BLaER1 treated with 17β-estradiol and CSF1 and Interleukin-3, amounts not matched to agents 10 nM and 100 nM (cell line): ENCODE measurements around the gene CDK17.
"Not testable (repeated sequence)": the region's sequence is repeated elsewhere in the genome, so short reads cannot be mapped to it uniquely, and the experiment has no call there.

ENCODE experiments used
- H3K27ac ChIP-seq, 11 experiments: shearing (Covaris generic); formaldehyde crosslinking; 2 replicates each; pipeline ENCODE4 v1.8.1; 2022
- H3K27me3 ChIP-seq, 11 experiments: shearing (Covaris generic); formaldehyde crosslinking; 2 replicates each; pipeline ENCODE4 v1.8.1; 2022
- H3K36me3 ChIP-seq, 11 experiments: shearing (Covaris generic); formaldehyde crosslinking; 2 replicates each; pipeline ENCODE4 v1.8.1; 2022
- H3K4me1 ChIP-seq, 10 experiments: shearing (Covaris generic); formaldehyde crosslinking; 2 replicates each; pipeline ENCODE4 v1.8.1; 2022
- H3K4me2 ChIP-seq, 11 experiments: shearing (Covaris generic); formaldehyde crosslinking; 2 replicates each; pipeline ENCODE4 v1.8.1; 2022
- H3K4me3 ChIP-seq, 10 experiments: shearing (Covaris generic); formaldehyde crosslinking; 2 replicates each; pipeline ENCODE4 v1.8.1; 2022
- H3K9ac ChIP-seq, 11 experiments: shearing (Covaris generic); formaldehyde crosslinking; 2 replicates each; pipeline ENCODE4 v1.8.1; 2022
- H3K9me3 ChIP-seq, 11 experiments: shearing (Covaris generic); formaldehyde crosslinking; replicated peaks in 1 of 11; 2 replicates each; pipeline ENCODE4 v1.8.1; 2022
- H4K20me1 ChIP-seq, 11 experiments: shearing (Covaris generic); formaldehyde crosslinking; 2 replicates each; pipeline ENCODE4 v1.8.1; 2022
- Cebpa-rat ChIP-seq, 11 experiments: shearing (Covaris generic); IDR thresholded peaks; 2 replicates each; pipeline ENCODE4 v1.8.1; 2022

CDK17 gene

DNA sequence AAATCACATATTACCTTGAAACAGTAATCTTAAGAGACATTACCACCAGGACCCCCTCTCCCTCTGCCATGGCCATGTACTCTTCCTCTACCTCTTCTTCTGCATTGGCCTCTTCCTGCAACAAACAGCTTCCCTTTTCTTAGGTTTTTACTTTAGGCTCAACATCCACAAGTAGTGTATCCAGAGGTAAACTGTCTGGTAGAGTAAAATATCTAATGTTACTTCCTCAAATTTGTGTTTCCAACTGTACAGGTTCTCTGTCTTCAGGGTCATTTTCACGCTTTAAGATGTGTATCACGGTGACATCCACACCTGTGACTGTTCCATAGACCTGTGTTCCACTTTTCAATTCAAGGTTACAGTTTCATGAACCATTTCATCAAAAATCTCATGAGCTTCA is 13.4 kb downstream of the CDK17 start:
- H3K9me3 ChIP-seq = peaks cover 19 to 38% (median 33%) of the 10 kb centered on the region in 11 experiments
- no peak overlapping the region for H3K4me3 ChIP-seq
- TF ChIP-seq Cebpa-rat (IDR thresholded peaks at IDR 0.05) = no peak
- H3K9ac ChIP-seq = no peak overlapping the region
- no peaks in the 10 kb centered on the region for H3K27me3 ChIP-seq
- H3K27ac ChIP-seq = no peak overlapping the region
- H3K36me3 ChIP-seq = peaks cover 4 to 46% (median 21%) of the 10 kb centered on the region in 11 experiments; a peak in 15 of 22 replicates
- H4K20me1 ChIP-seq = peaks cover 48 to 97% (median 79%) of the 10 kb centered on the region in 11 experiments
- peaks cover 4 to 19% (median 12%) of the 10 kb centered on the region in 10 experiments; a peak in 15 of 20 replicates for H3K4me1 ChIP-seq
- peak overlapping the region in 2 of 11 experiments; percentile 3 to 26; a peak in 2 of 22 replicates for H3K4me2 ChIP-seq

DNA sequence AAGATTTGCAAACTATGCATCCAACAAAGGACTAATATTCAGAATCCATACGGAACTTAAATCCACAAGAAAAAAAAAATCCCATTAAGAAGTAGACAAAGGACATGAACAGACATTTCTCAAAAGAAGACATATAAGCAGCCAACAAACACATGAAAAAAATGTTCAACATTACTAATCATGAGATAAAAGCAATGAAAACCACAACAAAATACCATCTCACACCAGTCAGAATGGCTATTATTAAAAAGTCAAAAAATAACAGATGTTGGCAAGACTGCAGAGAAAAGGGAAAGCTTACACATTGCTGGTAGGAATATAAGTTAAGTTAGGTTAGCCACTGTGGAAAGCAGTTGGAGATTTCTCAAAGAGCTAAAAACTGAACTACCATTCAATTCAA is 16.2 kb downstream of the CDK17 start:
- Histone ChIP-seq H4K20me1 (peaks cover 32 to 88% (median 57%) of the 10 kb centered on the region in 11 experiments), H3K4me3 (no peak overlapping the region)
- no peak for TF ChIP-seq Cebpa-rat (IDR thresholded peaks at IDR 0.05)

DNA sequence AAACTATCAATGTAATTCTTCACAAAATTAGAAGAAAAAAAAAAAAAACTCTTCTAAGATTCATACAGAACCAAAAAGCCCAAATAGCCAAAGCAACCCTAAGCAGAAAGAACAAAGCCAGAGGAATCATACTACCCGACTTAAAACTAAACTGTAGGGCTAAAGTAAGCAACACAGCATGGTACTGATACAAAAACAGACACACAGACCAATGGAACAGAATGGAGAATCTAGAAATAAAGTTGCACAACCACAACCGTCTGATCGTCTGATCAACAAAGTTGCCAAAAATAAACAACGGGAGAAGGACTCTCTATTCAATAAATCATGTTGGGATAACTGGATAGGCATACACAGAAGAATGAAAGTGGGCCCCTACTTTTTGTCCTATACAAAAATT is 16.9 kb downstream of the CDK17 start:
- Histone ChIP-seq H3K36me3 (peaks cover 4 to 57% (median 32%) of the 10 kb centered on the region in 11 experiments; a peak in 18 of 22 replicates), H3K4me1 (peaks cover 4 to 19% (median 10%) of the 10 kb centered on the region in 10 experiments; a peak in 15 of 20 replicates), H3K27me3 (no peaks in the 10 kb centered on the region), H3K27ac (no peak overlapping the region), H3K4me3 (no peak overlapping the region), H4K20me1 (peaks cover 26 to 83% (median 51%) of the 10 kb centered on the region in 11 experiments), H3K9me3 (peaks cover 39 to 69% (median 63%) of the 10 kb centered on the region in 11 experiments), H3K9ac (no peak overlapping the region), H3K4me2 (no peak overlapping the region)
- no peak for TF ChIP-seq Cebpa-rat (IDR thresholded peaks at IDR 0.05)

More for the DNA sequence above, 16.2 kb downstream of the CDK17 start:
- Histone ChIP-seq H3K4me1 (peaks cover 4 to 19% (median 12%) of the 10 kb centered on the region in 10 experiments; a peak in 15 of 20 replicates), H3K9me3 (peaks cover 33 to 63% (median 57%) of the 10 kb centered on the region in 11 experiments), H3K36me3 (peaks cover 4 to 54% (median 29%) of the 10 kb centered on the region in 11 experiments; a peak in 18 of 22 replicates), H3K9ac (no peak overlapping the region), H3K27ac (no peak overlapping the region), H3K27me3 (no peaks in the 10 kb centered on the region), H3K4me2 (no peak overlapping the region)

DNA sequence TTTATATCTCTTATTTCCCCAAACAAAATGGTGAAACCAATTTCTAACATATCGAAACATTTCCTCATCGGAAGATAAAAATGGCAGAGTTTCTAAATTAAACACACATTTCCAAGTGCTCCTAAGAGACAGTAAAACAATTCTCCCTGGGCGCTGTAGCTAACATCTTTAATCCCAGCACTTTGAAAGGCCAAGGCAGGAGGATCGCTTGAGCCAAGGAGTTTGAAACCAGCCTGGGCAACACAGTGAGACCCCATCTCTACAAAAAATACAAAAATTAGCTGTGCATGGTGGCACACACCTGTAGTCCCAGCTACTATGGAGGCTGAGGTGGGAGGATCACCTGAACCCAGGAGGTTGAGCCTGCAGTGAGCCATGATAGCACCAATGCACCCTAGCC is 20.5 kb downstream of the CDK17 start:
- not testable (repeated sequence) for H3K9ac ChIP-seq, H3K27ac ChIP-seq, H3K4me3 ChIP-seq, H3K27me3 ChIP-seq, H3K4me2 ChIP-seq
- Histone ChIP-seq H3K36me3 (peaks cover 0 to 56% (median 24%) of the 10 kb centered on the region in 11 experiments; a peak in 16 of 22 replicates), H3K9me3 (peaks cover 42 to 74% (median 66%) of the 10 kb centered on the region in 11 experiments), H3K4me1 (peaks cover 0 to 23% (median 10%) of the 10 kb centered on the region in 10 experiments; a peak in 13 of 20 replicates), H4K20me1 (peaks cover 11 to 83% (median 40%) of the 10 kb centered on the region in 11 experiments; a peak in 19 of 22 replicates)

DNA sequence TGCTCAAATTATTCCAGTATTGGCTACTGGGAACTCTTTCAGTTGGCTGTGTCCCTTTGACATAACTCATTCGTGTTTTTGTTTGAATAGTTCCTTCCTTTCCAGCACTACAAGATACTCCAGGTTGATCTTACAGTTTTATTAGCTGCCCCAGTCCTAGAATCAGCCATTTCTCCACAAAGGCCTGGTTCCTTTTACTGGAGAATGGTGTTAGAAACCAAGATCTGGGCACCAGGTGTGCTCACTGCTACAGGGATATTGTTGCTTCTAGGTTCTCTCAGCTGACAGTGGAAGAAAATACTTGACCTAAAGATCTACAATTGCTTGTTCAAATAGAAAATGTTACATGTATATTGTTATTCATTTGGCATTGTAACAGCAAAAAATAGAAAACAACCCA is 21.9 kb downstream of the CDK17 start:
- Histone ChIP-seq H3K4me2 (no peak overlapping the region), H4K20me1 (peaks cover 19 to 83% (median 40%) of the 10 kb centered on the region in 11 experiments), H3K4me3 (no peak overlapping the region), H3K27ac (no peak overlapping the region), H3K9ac (no peak overlapping the region), H3K36me3 (peaks cover 0 to 41% (median 22%) of the 10 kb centered on the region in 11 experiments; a peak in 16 of 22 replicates), H3K27me3 (no peaks in the 10 kb centered on the region), H3K4me1 (peaks cover 0 to 30% (median 10%) of the 10 kb centered on the region in 10 experiments; a peak in 13 of 20 replicates), H3K9me3 (peaks cover 37 to 60% (median 53%) of the 10 kb centered on the region in 11 experiments)
- TF ChIP-seq Cebpa-rat (IDR thresholded peaks at IDR 0.05) = no peak

DNA sequence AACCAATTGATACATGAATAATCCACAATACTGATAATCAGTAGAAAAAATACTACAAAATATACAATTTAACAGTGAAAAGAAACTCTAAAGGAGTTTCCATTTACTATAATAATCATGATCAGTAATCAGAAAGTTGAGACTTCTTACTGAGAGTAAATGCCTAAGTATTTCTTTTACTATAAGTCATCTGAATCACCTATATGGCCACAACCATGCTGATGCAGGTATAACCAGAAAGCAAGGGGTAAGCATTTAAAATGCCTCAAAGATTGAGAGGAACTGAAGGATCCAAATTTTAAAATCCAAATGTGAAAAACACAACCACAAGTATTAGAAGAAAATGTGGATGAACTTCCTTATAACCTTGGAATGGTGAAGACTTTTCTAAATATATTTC is 23.4 kb downstream of the CDK17 start:
- TF ChIP-seq Cebpa-rat (IDR thresholded peaks at IDR 0.05) = no peak
- no peak overlapping the region for H3K9ac ChIP-seq
- H3K9me3 ChIP-seq = peaks cover 23 to 46% (median 38%) of the 10 kb centered on the region in 11 experiments
- H3K4me2 ChIP-seq = peak overlapping the region in 1 of 11 experiments; percentile 73; a peak in 1 of 22 replicates
- H3K27ac ChIP-seq = no peak overlapping the region
- no peak overlapping the region for H3K4me3 ChIP-seq
- H4K20me1 ChIP-seq = peaks cover 26 to 86% (median 51%) of the 10 kb centered on the region in 11 experiments
- H3K36me3 ChIP-seq = peaks cover 0 to 30% (median 16%) of the 10 kb centered on the region in 11 experiments; a peak in 13 of 22 replicates
- no peaks in the 10 kb centered on the region for H3K27me3 ChIP-seq
- peaks cover 0 to 30% (median 10%) of the 10 kb centered on the region in 10 experiments; a peak in 13 of 20 replicates for H3K4me1 ChIP-seq

DNA sequence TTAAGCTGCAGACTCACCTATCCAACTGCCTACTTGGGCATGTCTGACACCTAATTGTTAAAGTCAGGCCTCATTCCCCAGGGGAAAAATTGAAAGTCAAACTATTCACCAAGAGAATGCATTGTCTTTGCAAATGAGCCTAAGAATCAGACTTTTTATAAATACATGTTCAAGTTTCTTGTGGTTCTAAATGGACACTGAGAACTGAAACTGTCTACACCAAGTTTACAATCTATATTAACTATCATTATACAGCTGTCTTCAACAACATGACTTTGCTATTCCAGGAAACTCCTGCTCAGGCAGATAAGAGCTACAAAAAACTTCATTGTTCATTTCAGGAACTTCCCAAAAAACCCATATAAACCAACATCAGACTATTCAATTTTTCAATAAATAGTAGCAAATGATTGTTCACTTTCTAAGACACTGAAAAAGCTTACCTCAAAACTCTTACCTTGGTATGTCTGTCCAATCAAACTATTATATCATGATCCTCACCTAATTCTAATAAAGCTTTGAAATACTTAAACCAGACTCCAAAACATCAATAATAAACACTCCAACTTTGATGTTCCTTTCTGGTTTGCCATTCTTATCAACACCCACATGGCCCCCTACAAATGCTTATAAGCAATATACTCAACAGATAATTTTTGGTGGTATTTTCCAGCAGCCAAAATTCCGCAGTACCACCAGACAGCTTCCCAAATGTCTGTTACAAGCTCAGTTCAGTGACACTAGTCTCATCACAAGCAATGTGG is 24.2 kb downstream of the CDK17 start:
- Histone ChIP-seq H4K20me1 (peaks cover 31 to 94% (median 58%) of the 10 kb centered on the region in 11 experiments), H3K4me3 (no peak overlapping the region), H3K36me3 (peaks cover 0 to 35% (median 17%) of the 10 kb centered on the region in 11 experiments; a peak in 12 of 22 replicates), H3K9ac (no peak overlapping the region), H3K27me3 (no peaks in the 10 kb centered on the region), H3K27ac (no peak overlapping the region), H3K4me2 (peak overlapping the region in 5 of 11 experiments; percentile 17 to 73 (median 46); a peak in 8 of 22 replicates), H3K9me3 (peaks cover 22 to 37% (median 31%) of the 10 kb centered on the region in 11 experiments), H3K4me1 (peaks cover 0 to 30% (median 10%) of the 10 kb centered on the region in 10 experiments; a peak in 13 of 20 replicates)
- no peak for TF ChIP-seq Cebpa-rat (IDR thresholded peaks at IDR 0.05)

DNA sequence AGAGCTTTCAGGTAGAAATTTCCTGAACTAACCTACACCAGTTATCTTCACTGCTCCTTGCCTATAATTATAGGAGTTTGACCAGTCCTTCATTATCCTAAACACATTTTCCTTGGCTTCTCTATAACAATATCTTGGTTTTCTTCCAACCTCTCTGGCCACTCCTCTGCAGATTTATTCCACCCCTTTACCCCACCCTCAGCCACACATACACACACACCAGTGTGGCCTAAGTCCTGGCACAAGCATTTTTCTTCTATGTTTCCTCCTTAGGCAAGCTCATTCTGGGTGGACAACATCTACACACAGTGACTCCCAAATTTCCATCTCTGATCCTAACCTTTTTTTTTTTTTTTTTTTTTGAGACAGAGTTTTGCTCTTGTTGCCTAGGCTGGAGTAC is 25.1 kb downstream of the CDK17 start:
- no peak overlapping the region for H3K27ac ChIP-seq
- no peak overlapping the region for H3K4me3 ChIP-seq
- H3K9ac ChIP-seq = no peak overlapping the region
- no peak for TF ChIP-seq Cebpa-rat (IDR thresholded peaks at IDR 0.05)
- peaks cover 0 to 28% (median 14%) of the 10 kb centered on the region in 11 experiments; a peak in 12 of 22 replicates for H3K36me3 ChIP-seq
- peaks cover 18 to 30% (median 22%) of the 10 kb centered on the region in 11 experiments for H3K9me3 ChIP-seq
- no peaks in the 10 kb centered on the region for H3K27me3 ChIP-seq
- H4K20me1 ChIP-seq = peaks cover 39 to 94% (median 67%) of the 10 kb centered on the region in 11 experiments
- H3K4me2 ChIP-seq = peak overlapping the region in 2 of 11 experiments; percentile 62 to 73; a peak in 5 of 22 replicates
- peaks cover 0 to 32% (median 10%) of the 10 kb centered on the region in 10 experiments; a peak in 13 of 20 replicates for H3K4me1 ChIP-seq
